Fibroblast of lung (primary cell): ENCODE data around the gene FBXL13. TPM values are rescaled to one million over a fixed set of nuclear protein-coding genes. Genes with fewer than 3 reads are reported as not detected.

Source experiments
- DNase-seq, 2 donors: peaks; one replicate each; pipeline versions ENCODE4 v3.0.0 to v3.0.0-alpha.2; 2010; ENCODE audit warnings: low read depth in 2 of 2
- H2AFZ ChIP-seq: 2 replicates; pipeline ENCODE4 v1.5.1; 2012; ENCODE audit warnings: low read length, control low read depth, inconsistent platforms
- H3K27ac ChIP-seq: 2 replicates; pipeline ENCODE4 v1.5.1; 2011; ENCODE audit warnings: low read length, control low read depth; ENCODE audit not compliant: insufficient read depth
- H3K27me3 ChIP-seq: 2 replicates; pipeline ENCODE4 v1.5.1; 2011; ENCODE audit warnings: mild to moderate bottlenecking, low read length; ENCODE audit not compliant: control insufficient read depth, insufficient read depth
- H3K36me3 ChIP-seq: 2 replicates; pipeline ENCODE4 v1.5.1; 2011; ENCODE audit warnings: low read length; ENCODE audit not compliant: control insufficient read depth, insufficient read depth
- H3K4me1 ChIP-seq: 2 replicates; pipeline ENCODE4 v1.5.1; 2011; ENCODE audit warnings: low read length; ENCODE audit not compliant: control insufficient read depth, insufficient read depth; ENCODE audit errors: extremely low read depth
- H3K4me2 ChIP-seq: 2 replicates; pipeline ENCODE4 v1.5.1; 2011; ENCODE audit warnings: low read length, control low read depth; ENCODE audit not compliant: insufficient read depth; ENCODE audit errors: extremely low read depth
- H3K4me3 ChIP-seq, 4 experiments: fragments of 200-600 bp in 1 of 4; sonication (generic) in 1 of 4; replicated peaks in 1 of 4; 2 replicates each; pipeline ENCODE4 v1.5.1; 2011 to 2016; ENCODE audit warnings: low read length in 4 of 4, low read depth in 3 of 4, mild to moderate bottlenecking in 3 of 4, control low read depth in 2 of 4, inconsistent platforms in 1 of 4, mixed read lengths in 1 of 4; ENCODE audit not compliant: insufficient read depth in 1 of 4; ENCODE audit errors: control extremely low read depth in 1 of 4
- H3K79me2 ChIP-seq: 2 replicates; pipeline ENCODE4 v1.5.1; 2012; ENCODE audit warnings: mild to moderate bottlenecking, low read length, inconsistent platforms; ENCODE audit not compliant: control insufficient read depth, insufficient read depth
- H3K9ac ChIP-seq: 2 replicates; pipeline ENCODE4 v1.5.1; 2011; ENCODE audit warnings: mild to moderate bottlenecking, low read length, control low read depth; ENCODE audit not compliant: insufficient read depth
- H3K9me3 ChIP-seq: 2 replicates; pipeline ENCODE4 v1.5.1; 2012; ENCODE audit warnings: low read depth, low read length; ENCODE audit not compliant: control insufficient read depth, insufficient read depth
- H4K20me1 ChIP-seq: 2 replicates; pipeline ENCODE4 v1.5.1; 2011; ENCODE audit warnings: low read length; ENCODE audit not compliant: control insufficient read depth, insufficient read depth; ENCODE audit errors: extremely low read depth
- EZH2 ChIP-seq: IDR thresholded peaks from 2 replicates; pipeline ENCODE4 v1.5.1; 2012; ENCODE audit warnings: low read length, control low read depth, mild to moderate bottlenecking; ENCODE audit errors: missing control alignments
- polyA plus RNA-seq, 2 donors: library from polyadenylated mRNA; depleted of rRNA in 1 of 2; stranded (reverse) in 1 of 2; unstranded in 1 of 2; fragments of >200 nt; gene quantifications; 2 replicates each; pipeline ENCODE4 v1.2.1, GENCODE V29; 2011 to 2012; ENCODE audit warnings: missing spikeins in 1 of 2
- total RNA-seq: library from RNA; depleted of rRNA; stranded (reverse); fragments of >200 nt; gene quantifications from 2 replicates; pipeline ENCODE4 v1.2.1, GENCODE V29; 2014
- TF ChIP-seq, protein P1 (sequence below), 2 donors: IDR thresholded peaks in 1 of 2; conservative IDR thresholded peaks in 1 of 2; 1 replicate in 1 of 2; 2 replicates in 1 of 2; pipeline ENCODE4 v1.5.1; 2011 to 2012; ENCODE audit warnings: low read length in 2 of 2, control low read depth in 1 of 2, inconsistent platforms in 1 of 2, low read depth in 1 of 2, mild to moderate bottlenecking in 1 of 2

Gene FBXL13
- total and polyA plus RNA-seq, 2 donors (not counting 1 experiment from before 2014, with no cell fraction given) = 0.41 to 0.66 TPM

DNA sequence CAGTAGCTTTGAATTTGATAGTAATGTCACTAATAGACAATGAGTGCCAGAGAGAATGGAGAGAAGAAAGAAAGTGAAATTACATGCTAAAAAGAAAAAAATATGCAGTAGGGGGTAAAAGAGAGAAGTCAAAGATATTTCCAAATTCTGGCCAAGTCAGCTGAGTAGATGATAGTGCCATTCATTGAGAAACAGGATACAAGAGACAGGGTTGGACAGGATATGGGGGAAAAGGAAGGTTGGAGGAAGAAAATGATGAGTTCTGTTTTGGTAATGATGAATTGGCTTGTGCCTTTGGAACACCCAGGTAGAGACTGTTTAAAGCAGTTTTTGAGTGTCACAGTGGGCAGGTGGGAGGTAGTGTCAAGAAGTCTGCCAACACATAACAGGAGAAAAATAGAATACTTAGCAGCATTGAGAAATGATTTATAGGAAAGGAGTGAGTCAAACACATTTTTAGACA, 83.5 kb downstream of the FBXL13 start:
- no peak for DNase-seq
- H3K4me2 ChIP-seq = peak overlapping the region; percentile 33

GRCh38 chr7:102990642-102991041, 84.0 kb downstream of the FBXL13 start:
- no peaks in the 10 kb centered on the region for H3K27me3 ChIP-seq
- no peak overlapping the region for H3K9ac ChIP-seq
- no peaks in the 10 kb centered on the region for H3K9me3 ChIP-seq
- peaks cover 18% of the 10 kb centered on the region for H3K4me1 ChIP-seq
- no peaks in the 10 kb centered on the region for H4K20me1 ChIP-seq
- no peak overlapping the region for H3K4me3 ChIP-seq
- no peak for TF ChIP-seq EZH2
- TF ChIP-seq, protein P1, sequence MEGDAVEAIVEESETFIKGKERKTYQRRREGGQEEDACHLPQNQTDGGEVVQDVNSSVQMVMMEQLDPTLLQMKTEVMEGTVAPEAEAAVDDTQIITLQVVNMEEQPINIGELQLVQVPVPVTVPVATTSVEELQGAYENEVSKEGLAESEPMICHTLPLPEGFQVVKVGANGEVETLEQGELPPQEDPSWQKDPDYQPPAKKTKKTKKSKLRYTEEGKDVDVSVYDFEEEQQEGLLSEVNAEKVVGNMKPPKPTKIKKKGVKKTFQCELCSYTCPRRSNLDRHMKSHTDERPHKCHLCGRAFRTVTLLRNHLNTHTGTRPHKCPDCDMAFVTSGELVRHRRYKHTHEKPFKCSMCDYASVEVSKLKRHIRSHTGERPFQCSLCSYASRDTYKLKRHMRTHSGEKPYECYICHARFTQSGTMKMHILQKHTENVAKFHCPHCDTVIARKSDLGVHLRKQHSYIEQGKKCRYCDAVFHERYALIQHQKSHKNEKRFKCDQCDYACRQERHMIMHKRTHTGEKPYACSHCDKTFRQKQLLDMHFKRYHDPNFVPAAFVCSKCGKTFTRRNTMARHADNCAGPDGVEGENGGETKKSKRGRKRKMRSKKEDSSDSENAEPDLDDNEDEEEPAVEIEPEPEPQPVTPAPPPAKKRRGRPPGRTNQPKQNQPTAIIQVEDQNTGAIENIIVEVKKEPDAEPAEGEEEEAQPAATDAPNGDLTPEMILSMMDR (conservative IDR thresholded peaks at IDR 0.05 in 1 of 2, IDR thresholded peaks at IDR 0.05 in 1 of 2; ENCODE audit: low read depth in 1 of 2, low read length in 2 of 2) = no peak
- H3K79me2 ChIP-seq = no peaks in the 10 kb centered on the region
- H3K27ac ChIP-seq = no peak overlapping the region
- no peak overlapping the region for H2AFZ ChIP-seq
- H3K36me3 ChIP-seq = no peaks in the 10 kb centered on the region
- H3K4me2 ChIP-seq = no peak overlapping the region
- DNase-seq = no peak

More for the DNA sequence above, 83.5 kb downstream of the FBXL13 start:
- Histone ChIP-seq H3K4me3 (no peak overlapping the region), H2AFZ (no peak overlapping the region), H3K9ac (no peak overlapping the region), H3K4me1 (peaks cover 18% of the 10 kb centered on the region), H3K27ac (peak overlapping the region; percentile 42), H4K20me1 (no peaks in the 10 kb centered on the region), H3K79me2 (no peaks in the 10 kb centered on the region), H3K27me3 (no peaks in the 10 kb centered on the region), H3K9me3 (no peaks in the 10 kb centered on the region), H3K36me3 (no peaks in the 10 kb centered on the region)
- TF ChIP-seq, protein P1 (conservative IDR thresholded peaks at IDR 0.05 in 1 of 2, IDR thresholded peaks at IDR 0.05 in 1 of 2; ENCODE audit: low read depth in 1 of 2, low read length in 2 of 2) = no peak
- TF ChIP-seq EZH2 = no peak

DNA sequence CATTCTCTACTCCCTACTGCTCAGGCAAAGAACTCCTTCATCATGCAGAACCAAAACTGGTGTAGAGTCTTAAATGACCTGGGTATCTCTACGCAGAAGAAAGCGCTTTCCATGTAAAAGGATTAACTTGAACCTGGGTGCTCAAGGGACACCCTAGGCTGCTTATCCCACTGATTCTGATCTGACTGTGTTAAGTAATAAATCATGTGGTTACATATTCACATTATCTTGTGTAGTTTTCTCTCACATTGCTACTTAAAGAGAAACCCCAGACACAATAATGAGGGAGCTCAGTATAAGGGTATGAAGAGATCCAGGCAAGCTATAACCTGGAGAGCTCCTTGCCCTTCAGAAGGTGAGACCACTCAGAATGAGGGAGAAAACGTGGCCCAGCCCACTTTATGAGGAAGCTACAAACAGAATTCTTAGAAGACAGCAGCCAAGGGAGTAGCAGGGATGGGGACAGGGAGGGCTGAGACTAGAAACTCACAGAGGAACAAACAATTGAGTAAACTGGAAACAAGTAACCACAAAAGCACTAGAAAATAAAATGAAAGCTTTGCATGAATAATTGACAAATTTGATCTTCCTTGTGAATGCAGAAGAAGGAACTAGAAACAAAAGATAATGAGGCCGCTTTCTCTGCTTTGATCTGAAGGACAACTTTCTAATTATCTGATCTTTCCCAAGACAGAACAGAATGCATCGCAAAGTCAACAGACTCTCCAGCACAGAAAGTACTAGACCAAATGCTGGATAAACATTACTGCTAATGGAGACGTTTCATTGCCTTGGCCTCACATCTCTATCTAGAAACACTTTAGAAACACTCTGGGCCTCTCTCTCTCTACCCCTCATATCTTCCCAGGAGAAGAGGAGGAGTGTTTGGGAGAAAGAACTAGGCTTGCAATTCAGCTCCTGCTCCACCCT, 85.7 kb downstream of the FBXL13 start:
- TF ChIP-seq, protein P1 (conservative IDR thresholded peaks at IDR 0.05 in 1 of 2, IDR thresholded peaks at IDR 0.05 in 1 of 2; ENCODE audit: low read depth in 1 of 2, low read length in 2 of 2) = no peak
- no peak for TF ChIP-seq EZH2
- DNase-seq = no peak
- Histone ChIP-seq H3K4me2 (no peak overlapping the region), H2AFZ (no peak overlapping the region), H3K36me3 (no peaks in the 10 kb centered on the region), H3K27ac (no peak overlapping the region), H3K4me1 (peaks cover 18% of the 10 kb centered on the region), H4K20me1 (no peaks in the 10 kb centered on the region), H3K9ac (no peak overlapping the region), H3K9me3 (no peaks in the 10 kb centered on the region), H3K27me3 (no peaks in the 10 kb centered on the region), H3K4me3 (no peak overlapping the region), H3K79me2 (no peaks in the 10 kb centered on the region)
